HG02571 (cell line): ENCODE data around the gene LSAMP.
"Not testable (repeated sequence)": the region's sequence is repeated elsewhere in the genome, so short reads cannot be mapped to it uniquely, and the experiment has no call there.

Source experiments
- ATAC-seq: cut with Tn5 transposase; IDR thresholded peaks from one replicate; pipeline ENCODE4 v1.9.1; 2021; ENCODE audit warnings: mild to moderate bottlenecking, moderate library complexity; ENCODE audit not compliant: unreplicated experiment

Gene LSAMP

GRCh38 chr3:115784739-115785536 is 660.3 kb downstream of the LSAMP start:
- no peak for ATAC-seq

DNA sequence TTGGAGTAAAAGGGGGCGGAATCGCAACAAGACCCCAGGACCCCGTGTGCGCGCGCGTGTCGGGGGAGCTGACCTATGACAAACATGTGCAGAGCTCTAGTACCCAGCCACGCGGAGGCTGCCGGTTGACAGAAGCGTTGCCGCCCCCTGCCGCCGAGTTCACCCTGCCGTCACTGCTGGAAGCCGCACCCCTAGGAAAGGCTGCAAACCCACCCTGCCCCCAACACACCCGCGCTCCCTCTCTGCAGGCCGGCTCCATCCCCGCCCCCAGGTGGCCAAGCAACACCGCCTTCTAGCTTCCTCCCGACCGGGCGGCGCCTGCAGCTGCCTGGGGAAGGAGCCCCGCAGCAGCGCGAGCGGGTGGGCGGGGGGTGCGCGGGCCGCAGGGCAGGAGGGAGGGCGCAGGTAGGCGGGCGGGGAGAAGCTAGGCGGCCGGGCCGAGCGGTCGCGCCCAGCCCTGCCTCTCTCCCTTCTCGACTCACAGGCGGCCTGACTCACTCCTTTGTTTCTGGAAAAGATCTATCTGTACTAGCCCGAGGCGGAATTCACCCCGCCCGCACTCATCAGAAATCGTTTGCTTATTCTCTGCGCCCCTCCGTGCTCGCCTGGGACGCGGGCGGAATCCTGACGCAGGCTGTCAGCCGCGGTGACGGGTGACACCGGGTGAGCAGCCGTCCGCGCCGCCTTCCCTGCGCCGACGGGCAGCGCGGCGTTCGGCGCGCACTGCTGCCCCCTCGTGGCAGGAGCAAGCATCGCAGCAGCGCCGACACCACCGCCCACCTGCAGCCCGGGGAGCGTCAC is 661.1 kb downstream of the LSAMP start:
- peak; percentile 87 for ATAC-seq

- not testable (repeated sequence) for ATAC-seq
Measured at GRCh38 chr3:115783426-115783825, 661.9 kb downstream of the LSAMP start.

DNA sequence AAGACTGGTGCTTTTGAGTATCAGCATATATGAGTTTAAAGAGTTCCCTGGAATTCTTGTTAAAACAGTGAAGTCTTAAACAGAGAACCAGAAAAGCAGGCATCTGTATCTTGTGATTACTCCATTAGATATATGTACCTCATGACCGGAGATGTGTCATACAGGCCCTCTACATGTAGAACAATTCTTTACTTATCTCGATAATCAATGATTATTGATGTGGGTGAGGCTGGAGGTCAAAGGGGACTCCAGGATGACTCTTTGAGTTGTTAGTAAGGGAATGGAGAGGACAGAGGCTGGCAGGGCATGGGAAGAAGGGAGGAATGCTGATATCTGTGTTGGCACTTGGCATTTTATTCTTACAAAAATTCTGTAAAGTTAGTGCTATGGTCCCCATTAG is 666.3 kb downstream of the LSAMP start:
- no peak for ATAC-seq

- no peak for ATAC-seq
Measured at GRCh38 chr3:115772951-115773350, 672.3 kb downstream of the LSAMP start.

GRCh38 chr3:115768661-115769060 is 676.6 kb downstream of the LSAMP start:
- ATAC-seq: no peak

- ATAC-seq: no peak
Measured at GRCh38 chr3:115766587-115767482, 678.5 kb downstream of the LSAMP start.

GRCh38 chr3:115761927-115762305 is 683.4 kb downstream of the LSAMP start:
- no peak for ATAC-seq

DNA sequence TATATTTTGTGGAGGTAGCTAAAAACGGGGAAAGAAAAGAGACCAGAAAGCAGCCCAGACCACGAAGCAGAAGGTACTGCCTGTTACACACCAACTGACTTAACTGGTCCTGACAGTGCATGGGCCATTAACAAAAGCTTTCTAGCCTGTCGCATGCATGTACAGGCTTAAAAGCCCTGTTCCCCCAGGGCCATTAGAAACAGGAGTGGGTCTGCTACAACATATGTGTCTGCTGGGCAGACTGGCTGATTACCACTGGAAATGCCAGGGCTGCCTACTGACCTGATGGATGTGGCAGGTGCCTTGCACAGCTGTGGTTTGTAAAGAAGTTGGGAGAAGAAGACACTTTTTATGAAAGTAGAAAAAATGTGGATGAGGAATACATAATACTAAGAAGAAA is 684.6 kb downstream of the LSAMP start:
- no peak for ATAC-seq

DNA sequence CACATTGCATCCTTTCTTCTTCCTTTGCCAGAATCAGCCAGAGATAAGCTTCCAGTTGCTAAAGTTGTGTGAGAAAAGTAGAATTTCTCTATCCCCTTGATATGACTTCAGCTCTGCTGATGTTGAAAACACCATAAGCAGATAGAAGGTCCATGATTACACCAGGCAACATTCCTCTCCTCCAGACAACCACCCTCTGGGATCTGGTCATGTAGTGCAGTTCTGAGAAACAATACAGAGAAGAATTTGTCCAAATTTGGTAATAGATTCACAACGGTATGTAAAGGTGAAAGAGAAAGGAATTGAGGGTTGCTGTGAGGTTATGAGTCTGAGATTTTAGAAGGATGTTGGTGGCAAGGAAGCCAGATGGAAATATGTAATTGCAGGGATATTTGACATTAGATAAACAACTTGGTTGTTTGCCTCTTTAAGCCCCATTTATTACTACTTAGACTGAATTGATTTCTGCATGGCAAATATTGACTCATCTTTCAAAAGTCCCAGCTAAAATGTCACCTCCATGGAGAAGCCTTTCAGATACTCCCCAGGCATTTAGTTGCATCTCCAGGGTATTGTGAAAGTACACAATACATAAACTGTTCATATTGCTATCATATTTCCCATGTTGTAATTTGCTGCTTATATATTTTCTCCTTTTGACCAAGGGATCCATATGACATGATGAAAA is 687.1 kb downstream of the LSAMP start:
- no peak for ATAC-seq

GRCh38 chr3:115752978-115753377 is 692.3 kb downstream of the LSAMP start:
- not testable (repeated sequence) for ATAC-seq
